Measurements from ENCODE around the gene RBCK1. TPM values are rescaled to one million over a fixed set of nuclear protein-coding genes. Genes with fewer than 3 reads are reported as not detected.

Gene RBCK1
- total and polyA plus RNA-seq, 4 donors, result 52.8 to 118 (median 67.0) TPM

Other genes with a start within 250 kb of the RBCK1 start
- not detected for gene DEFB128, start 218.6 kb upstream of the RBCK1 start, total RNA-seq
- not detected for gene DEFB128, start 218.6 kb upstream of the RBCK1 start, polyA plus RNA-seq
- gene DEFB129, start 181.0 kb upstream of the RBCK1 start, total RNA-seq, result not detected
- not detected for gene DEFB129, start 181.0 kb upstream of the RBCK1 start, polyA plus RNA-seq
- gene DEFB132, start 150.6 kb upstream of the RBCK1 start, total RNA-seq, result not detected
- not detected for gene DEFB132, start 150.6 kb upstream of the RBCK1 start, polyA plus RNA-seq
- 10 to 100 TPM in 1 of 2 donors, 1 to 10 TPM in 1; 4.6 to 11.1 TPM for gene C20orf96, start 117.5 kb upstream of the RBCK1 start, total RNA-seq
- gene C20orf96, start 117.5 kb upstream of the RBCK1 start, polyA plus RNA-seq, result 1 to 10 TPM; 5.3 to 5.6 TPM
- 10 to 100 TPM; 12.9 to 13.7 TPM for gene ZCCHC3, start 110.7 kb upstream of the RBCK1 start, total RNA-seq
- 1 to 10 TPM; 7.7 to 9.3 TPM for gene ZCCHC3, start 110.7 kb upstream of the RBCK1 start, polyA plus RNA-seq
- 10 to 100 TPM in 1 of 2 donors, 1 to 10 TPM in 1; 6.1 to 12.5 TPM for gene SOX12, start 82.7 kb upstream of the RBCK1 start, total RNA-seq
- gene SOX12, start 82.7 kb upstream of the RBCK1 start, polyA plus RNA-seq, result 1 to 10 TPM; 1.5 to 4.2 TPM
- gene NRSN2, start 61.2 kb upstream of the RBCK1 start, total RNA-seq, result 10 to 100 TPM; 31.0 to 38.0 TPM
- 10 to 100 TPM; 12.0 to 40.6 TPM for gene NRSN2, start 61.2 kb upstream of the RBCK1 start, polyA plus RNA-seq
- 1 to 10 TPM; 2.9 to 3.7 TPM for gene TRIB3, start 27.5 kb upstream of the RBCK1 start, total RNA-seq
- 1 to 10 TPM; 2.0 to 3.1 TPM for gene TRIB3, start 27.5 kb upstream of the RBCK1 start, polyA plus RNA-seq
- 10 to 100 TPM; 27.2 to 39.1 TPM for gene TBC1D20, start 54.2 kb downstream of the RBCK1 start, total RNA-seq
- 10 to 100 TPM in 1 of 2 donors, 1 to 10 TPM in 1; 9.5 to 27.2 TPM for gene TBC1D20, start 54.2 kb downstream of the RBCK1 start, polyA plus RNA-seq
- gene CSNK2A1, start 135.5 kb downstream of the RBCK1 start, total RNA-seq, result 10 to 100 TPM; 73.5 to 98.2 TPM
- 10 to 100 TPM; 23.4 to 27.8 TPM for gene CSNK2A1, start 135.5 kb downstream of the RBCK1 start, polyA plus RNA-seq
- gene TCF15, start 202.0 kb downstream of the RBCK1 start, total RNA-seq, result 1 to 10 TPM in 1 of 2 donors, under 1 TPM in 1; 0.58 to 1.0 TPM
- gene TCF15, start 202.0 kb downstream of the RBCK1 start, polyA plus RNA-seq, result not detected
- gene SRXN1, start 244.9 kb downstream of the RBCK1 start, total RNA-seq, result 10 to 100 TPM; 17.7 to 18.5 TPM
- gene SRXN1, start 244.9 kb downstream of the RBCK1 start, polyA plus RNA-seq, result 10 to 100 TPM; 12.5 to 20.2 TPM

Measured in aorta (tissue), 4 donors.